ENCODE measurements around the gene TRPC4.

- TF ChIP-seq CTCF (IDR thresholded peaks at IDR 0.05) (no peak), POLR2AphosphoS5 (IDR thresholded peaks at IDR 0.05; ENCODE audit: low read depth, low read length) (no peak), SIN3A (IDR thresholded peaks at IDR 0.05; ENCODE audit: borderline replicate concordance, insufficient read depth, low read depth, low read length) (no peak), REST (IDR thresholded peaks at IDR 0.05; ENCODE audit: insufficient read depth in 1 of 2, low read depth in 2 of 2, low read length in 1 of 2) (no peak)
Observed at GRCh38 chr13:37663724-37664123, 205.8 kb downstream of the TRPC4 start.
